MCF 10A (cell line): ENCODE results near the gene RABL6. TPM values are rescaled to one million over a fixed set of nuclear protein-coding genes. Genes with fewer than 3 reads are reported as not detected.

Experiments
- BruUV-seq: library from RNA; stranded (reverse); fragments of 400-500 nt; replicated peaks from 2 replicates; lab custom pipeline; 2021; lab: Mats Ljungman, UMichigan
- CTCF ChIA-PET: fragments of 300-600 bp; sonication (Branson Sonifier 250); formaldehyde crosslinking; extraction: SDS; loops from one replicate; lab custom pipeline; 2021; ENCODE audit warnings: antibody characterized with exemption, inconsistent platforms; lab: Yijun Ruan, JAX
- POLR2A ChIA-PET: fragments of 300-600, 350-650 bp; sonication (Branson Sonifier 250); formaldehyde crosslinking; extraction: SDS; loops from one replicate; lab custom pipeline; 2020; ENCODE audit warnings: antibody characterized with exemption, inconsistent platforms; lab: Yijun Ruan, JAX
- DNase-seq: peaks from one replicate; pipeline ENCODE4 v3.0.0-alpha.2; 2018; ENCODE audit not compliant: unreplicated experiment
- H3K27ac Mint-ChIP-seq: one replicate; pipeline ENCODE4 v1.8.0; 2022; ENCODE audit warnings: mild to moderate bottlenecking, low read depth, mixed read lengths; ENCODE audit not compliant: unreplicated experiment
- H3K27me3 Mint-ChIP-seq: one replicate; pipeline ENCODE4 v1.8.0; 2022; ENCODE audit warnings: mixed read lengths; ENCODE audit not compliant: insufficient read depth, unreplicated experiment
- H3K36me3 Mint-ChIP-seq: one replicate; pipeline ENCODE4 v1.8.0; 2022; ENCODE audit warnings: mild to moderate bottlenecking, moderate library complexity, mixed read lengths; ENCODE audit not compliant: insufficient read depth, unreplicated experiment
- H3K4me1 Mint-ChIP-seq: one replicate; pipeline ENCODE4 v1.8.0; 2022; ENCODE audit warnings: mixed read lengths; ENCODE audit not compliant: insufficient read depth, unreplicated experiment
- H3K4me3 Mint-ChIP-seq: one replicate; pipeline ENCODE4 v1.8.0; 2022; ENCODE audit warnings: mild to moderate bottlenecking, moderate library complexity, mixed read lengths; ENCODE audit not compliant: unreplicated experiment
- H3K9me3 Mint-ChIP-seq: one replicate; pipeline ENCODE4 v1.8.0; 2022; ENCODE audit warnings: mixed read lengths; ENCODE audit not compliant: unreplicated experiment
- CTCF ChIP-seq: fragments of 200-600 bp; IDR thresholded peaks from one replicate; pipeline ENCODE4 v1.8.0; 2022; ENCODE audit warnings: antibody characterized with exemption, mild to moderate bottlenecking; ENCODE audit not compliant: unreplicated experiment
- intact Hi-C: fragments of 100-400 bp; cut with micrococcal nuclease; formaldehyde crosslinking; loops from 2 replicates; pipeline ENCODE4 v1.14.1; 2022
- total RNA-seq: library from RNA; stranded (reverse); gene quantifications from 2 replicates; pipeline ENCODE4 v1.2.3, GENCODE V29; 2022

The RABL6 gene
- total RNA-seq, 1 experiment from 2014 or later: 77.8 TPM

GRCh38 chr9:136791516-136792276, 16.1 kb upstream of the RABL6 start:
- peaks cover 5% of the 10 kb centered on the region for H3K4me1 Mint-ChIP-seq
- BruUV-seq: no TSS peak
- ChIA-PET POLR2A (interaction anchor here (1.4 to 5.0 kb wide), 4 partner anchors 10 to 95 kb away, joined by 3 to 33 read pairs (median 10); partner anchors contain the start of genes RABL6 and TRAF2), CTCF (interaction anchor here (0.6 to 1.5 kb wide), 13 partner anchors 11 to 604 kb away, joined by 3 to 12 read pairs (median 4); partner anchors contain the start of gene C8G)
- TF ChIP-seq CTCF: peak; percentile 100
- peaks cover 22% of the 10 kb centered on the region for H3K36me3 Mint-ChIP-seq
- H3K27ac Mint-ChIP-seq: peak overlapping the region; percentile 94
- peak overlapping the region; percentile 81 for H3K4me3 Mint-ChIP-seq
- no peaks in the 10 kb centered on the region for H3K27me3 Mint-ChIP-seq
- intact Hi-C loops: no loop called here
- no peaks in the 10 kb centered on the region for H3K9me3 Mint-ChIP-seq
- DNase-seq: peak; percentile 77

GRCh38 chr9:136792321-136793085, 15.2 kb upstream of the RABL6 start:
- Mint-ChIP-seq H3K9me3 (no peaks in the 10 kb centered on the region), H3K27ac (peak overlapping the region; percentile 94), H3K4me1 (peaks cover 3% of the 10 kb centered on the region), H3K36me3 (peaks cover 22% of the 10 kb centered on the region), H3K4me3 (peak overlapping the region; percentile 81), H3K27me3 (no peaks in the 10 kb centered on the region)
- TF ChIP-seq CTCF: no peak
- no peak for DNase-seq
- POLR2A ChIA-PET: interaction anchor here (2.2 to 5.0 kb wide), 3 partner anchors 9 to 56 kb away, joined by 9 to 33 read pairs (median 12); partner anchors contain the start of gene RABL6
- intact Hi-C loops: no loop called here
- TSS peak; percentile 39 for BruUV-seq
- CTCF ChIA-PET: interaction anchor here (0.6 to 1.5 kb wide), 15 partner anchors 11 to 603 kb away, joined by 3 to 12 read pairs (median 4); partner anchors contain the start of gene C8G

- ChIA-PET POLR2A (interaction anchor here (0.9 to 5.0 kb wide), 2 partner anchors 9 to 15 kb away, joined by 3 to 33 read pairs; partner anchors contain the start of gene RABL6), CTCF (interaction anchor here (0.5 to 1.5 kb wide), 12 partner anchors 10 to 399 kb away, joined by 3 to 12 read pairs (median 4); no protein-coding TSS in a partner anchor)
- TF ChIP-seq CTCF: no peak
- H3K27me3 Mint-ChIP-seq: no peaks in the 10 kb centered on the region
- no peak overlapping the region for H3K4me3 Mint-ChIP-seq
- no TSS peak for BruUV-seq
- intact Hi-C loops: no loop called here
- H3K9me3 Mint-ChIP-seq: no peaks in the 10 kb centered on the region
- H3K27ac Mint-ChIP-seq: no peak overlapping the region
- peaks cover 22% of the 10 kb centered on the region for H3K36me3 Mint-ChIP-seq
- no peaks in the 10 kb centered on the region for H3K4me1 Mint-ChIP-seq
- DNase-seq: no peak
These were observed 14.4 kb upstream of the RABL6 start for GRCh38 chr9:136793086-136793946.
